Muscle layer of duodenum (tissue), 2 donors: Measurements from ENCODE around the gene IL24.

ENCODE experiments used
- H3K27ac ChIP-seq: one replicate; pipeline ENCODE4 v1.7.0; 2013; ENCODE audit warnings: mild to moderate bottlenecking, low read length
- H3K27me3 ChIP-seq: one replicate; pipeline ENCODE4 v1.7.0; 2013; ENCODE audit warnings: low read depth, mild to moderate bottlenecking, control low read depth, low read length
- H3K36me3 ChIP-seq, 2 donors: one replicate each; pipeline ENCODE4 v1.7.0; 2013; ENCODE audit warnings: low read length in 2 of 2, control low read depth in 1 of 2, mild to moderate bottlenecking in 1 of 2; ENCODE audit not compliant: insufficient read depth in 2 of 2, control insufficient read depth in 1 of 2
- H3K4me1 ChIP-seq, 2 donors: one replicate each; pipeline ENCODE4 v1.7.0; 2013; ENCODE audit warnings: low read length in 2 of 2, mild to moderate bottlenecking in 2 of 2, control low read depth in 1 of 2, moderate library complexity in 1 of 2; ENCODE audit not compliant: insufficient read depth in 2 of 2, control insufficient read depth in 1 of 2
- H3K4me3 ChIP-seq, 2 donors: one replicate each; pipeline ENCODE4 v1.7.0; 2013; ENCODE audit warnings: low read length in 2 of 2, low read depth in 1 of 2, mild to moderate bottlenecking in 1 of 2
- H3K9me3 ChIP-seq, 2 donors: one replicate each; pipeline ENCODE4 v1.7.0; 2013; ENCODE audit warnings: low read length in 2 of 2, control low read depth in 1 of 2, mild to moderate bottlenecking in 1 of 2; ENCODE audit not compliant: control insufficient read depth in 1 of 2
- donor health status: healthy.

Gene IL24

GRCh38 chr1:206947255-206947654 lies 50.0 kb downstream of the IL24 start:
- H3K27me3 ChIP-seq, result no peaks in the 10 kb centered on the region
- H3K4me1 ChIP-seq, result no peaks in the 10 kb centered on the region
- H3K4me3 ChIP-seq, result no peak overlapping the region
- H3K36me3 ChIP-seq, result no peaks in the 10 kb centered on the region
- peak overlapping the region; percentile 91 for H3K27ac ChIP-seq
- no peaks in the 10 kb centered on the region for H3K9me3 ChIP-seq

DNA sequence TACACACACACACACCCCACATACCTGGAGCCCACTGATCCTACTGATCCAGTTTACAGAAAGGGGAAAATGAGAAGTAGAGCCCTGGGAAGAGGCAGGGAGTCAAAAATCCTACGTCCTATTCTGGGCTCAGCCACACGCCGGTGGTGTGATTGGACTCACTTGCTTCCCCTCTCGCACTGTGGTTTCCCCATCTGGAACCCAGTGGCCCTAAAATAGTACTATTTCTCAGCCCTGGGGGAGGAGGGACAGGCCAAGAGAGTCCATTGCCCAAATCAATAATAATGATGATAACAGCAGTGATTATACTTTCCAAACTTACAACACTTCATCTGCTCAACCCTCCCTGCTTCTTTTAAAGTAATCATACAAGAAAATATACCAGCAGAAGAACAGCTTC lies 52.0 kb downstream of the IL24 start:
- Histone ChIP-seq H3K4me3 (no peak overlapping the region), H3K36me3 (no peaks in the 10 kb centered on the region), H3K4me1 (peaks cover 0 to 6% of the 10 kb centered on the region in 2 donors), H3K9me3 (no peaks in the 10 kb centered on the region), H3K27ac (no peak overlapping the region), H3K27me3 (no peaks in the 10 kb centered on the region)

DNA sequence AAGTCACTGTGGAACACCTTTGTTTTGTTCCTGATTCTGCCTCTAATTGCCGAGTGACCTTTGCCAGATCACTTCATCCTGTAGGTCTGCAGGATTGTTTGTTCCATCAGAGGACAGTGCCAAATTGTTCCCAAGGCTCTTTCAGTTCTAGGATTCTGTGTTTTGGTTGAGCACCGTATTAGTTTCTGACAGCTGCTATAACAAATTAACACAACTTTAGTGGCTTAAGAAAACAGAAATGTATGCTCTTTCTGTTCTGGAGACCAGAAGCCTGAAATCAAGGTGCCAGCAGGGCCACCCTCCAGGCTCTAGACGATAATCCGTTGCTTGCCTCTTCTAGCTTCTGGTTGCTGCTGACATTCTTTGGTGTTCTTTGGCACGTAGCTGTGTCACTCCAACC lies 52.4 kb downstream of the IL24 start:
- Histone ChIP-seq H3K9me3 (no peaks in the 10 kb centered on the region), H3K27me3 (no peaks in the 10 kb centered on the region), H3K27ac (no peak overlapping the region), H3K4me1 (peaks cover 0 to 6% of the 10 kb centered on the region in 2 donors), H3K4me3 (no peak overlapping the region), H3K36me3 (no peaks in the 10 kb centered on the region)

- H3K9me3 ChIP-seq, result no peaks in the 10 kb centered on the region
- peak overlapping the region; percentile 20 for H3K27ac ChIP-seq
- H3K36me3 ChIP-seq, result no peaks in the 10 kb centered on the region
- no peak overlapping the region for H3K4me3 ChIP-seq
- H3K27me3 ChIP-seq, result no peaks in the 10 kb centered on the region
- peaks cover 6 to 9% of the 10 kb centered on the region in 2 donors for H3K4me1 ChIP-seq
Measured at GRCh38 chr1:206951318-206952100, 54.3 kb downstream of the IL24 start.

DNA sequence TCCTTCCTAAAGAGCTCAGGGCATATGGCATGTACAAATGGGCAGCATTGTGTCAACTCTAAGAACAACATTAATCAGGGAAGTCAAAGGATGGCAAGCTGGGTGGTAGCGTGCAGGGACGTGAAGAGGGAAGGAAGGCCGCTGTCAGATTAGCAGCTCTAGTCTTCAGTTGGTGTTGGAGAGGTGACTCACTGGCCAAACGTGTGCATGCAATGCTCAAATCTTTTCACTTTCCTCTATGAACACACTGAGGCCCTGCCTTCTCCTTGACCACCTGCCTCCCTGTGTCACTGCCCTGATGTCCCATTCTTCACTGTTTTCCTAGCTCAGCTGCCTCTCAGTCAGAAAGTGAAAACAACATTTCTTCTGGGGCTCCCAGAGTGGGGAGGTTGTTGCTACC lies 54.9 kb downstream of the IL24 start:
- H3K36me3 ChIP-seq, result no peaks in the 10 kb centered on the region
- H3K27ac ChIP-seq, result peak overlapping the region; percentile 20
- peaks cover 6 to 10% of the 10 kb centered on the region in 2 donors for H3K4me1 ChIP-seq
- no peaks in the 10 kb centered on the region for H3K9me3 ChIP-seq
- no peak overlapping the region for H3K4me3 ChIP-seq
- no peaks in the 10 kb centered on the region for H3K27me3 ChIP-seq

DNA sequence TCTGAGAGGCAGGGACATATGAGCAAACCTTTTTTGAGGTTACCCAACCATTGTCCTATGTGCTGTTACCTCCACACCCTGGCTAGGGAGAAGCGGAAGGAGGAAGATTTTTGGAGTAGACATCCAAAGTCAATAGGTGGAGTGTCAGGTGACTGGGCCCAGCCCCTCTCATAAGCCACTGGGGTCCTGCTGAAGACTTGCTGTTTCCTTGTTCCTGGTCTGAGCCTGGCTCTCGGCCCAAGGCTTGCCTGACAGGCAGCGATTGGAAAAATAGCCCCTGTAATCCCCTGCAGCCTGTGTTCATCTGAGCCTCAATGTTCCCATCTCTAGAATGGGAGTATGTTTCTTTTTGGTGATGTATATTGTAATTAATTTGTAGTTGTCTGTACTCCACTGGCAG lies 55.9 kb downstream of the IL24 start:
- Histone ChIP-seq H3K27me3 (no peaks in the 10 kb centered on the region), H3K27ac (peak overlapping the region; percentile 62), H3K4me1 (peaks cover 6 to 10% of the 10 kb centered on the region in 2 donors), H3K9me3 (no peaks in the 10 kb centered on the region), H3K36me3 (no peaks in the 10 kb centered on the region), H3K4me3 (no peak overlapping the region)

DNA sequence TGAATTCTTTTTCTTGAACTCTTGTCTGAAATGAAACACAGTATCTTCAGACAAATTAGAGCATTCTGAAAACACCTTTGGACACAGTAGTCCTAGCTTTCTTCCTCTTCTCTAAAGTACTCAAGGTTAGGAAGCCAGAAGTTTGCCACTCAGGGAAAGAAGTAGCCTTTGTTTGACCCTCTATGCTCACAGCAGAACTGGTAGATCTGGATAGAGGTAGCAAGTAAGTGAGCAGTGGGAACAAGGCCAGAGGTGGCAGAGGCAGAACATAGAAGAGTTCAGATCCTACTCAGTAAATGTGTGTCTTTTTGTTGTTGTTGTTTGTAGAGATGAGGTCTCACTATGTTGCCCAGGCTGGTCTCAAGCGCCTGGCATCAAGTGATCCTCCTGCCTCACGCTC lies 56.4 kb downstream of the IL24 start:
- H3K4me1 ChIP-seq, result peaks cover 6 to 10% of the 10 kb centered on the region in 2 donors
- H3K36me3 ChIP-seq, result no peaks in the 10 kb centered on the region
- H3K27me3 ChIP-seq, result no peaks in the 10 kb centered on the region
- H3K4me3 ChIP-seq, result no peak overlapping the region
- H3K27ac ChIP-seq, result peak overlapping the region; percentile 62
- no peaks in the 10 kb centered on the region for H3K9me3 ChIP-seq
